Left ventricle myocardium inferior (tissue), 1 donor: ENCODE data around the gene ESYT1. TPM values are rescaled to one million over a fixed set of nuclear protein-coding genes. Genes with fewer than 3 reads are reported as not detected.

Source experiments
- DNase-seq: peaks from one replicate; pipeline ENCODE4 v3.0.0-alpha.2; 2020
- H3K27ac ChIP-seq: fragments of 200-600 bp; replicated peaks from 2 replicates; pipeline ENCODE4 v1.8.0; 2021
- H3K27me3 ChIP-seq: fragments of 200-600 bp; 2 replicates; pipeline ENCODE4 v1.8.0; 2021; ENCODE audit warnings: low read depth
- H3K36me3 ChIP-seq: fragments of 200-600 bp; 2 replicates; pipeline ENCODE4 v1.8.0; 2021
- H3K4me1 ChIP-seq: fragments of 200-600 bp; 2 replicates; pipeline ENCODE4 v1.8.0; 2021
- H3K4me3 ChIP-seq: fragments of 200-600 bp; 2 replicates; pipeline ENCODE4 v1.8.0; 2021; ENCODE audit warnings: mild to moderate bottlenecking, moderate library complexity
- H3K9me3 ChIP-seq: fragments of 200-600 bp; replicated peaks from 2 replicates; pipeline ENCODE4 v1.8.0; 2021
- intact Hi-C: fragments of 100-400 bp; cut with micrococcal nuclease; formaldehyde crosslinking; loops from one replicate; pipeline ENCODE4 v1.11.0; 2022
- total RNA-seq: library from RNA; stranded (reverse); fragmentation: NEBNext Ultra II Directional; extraction: Animal tissue kit (Norgen Biotek cat#: 25700); gene quantifications from one replicate; pipeline ENCODE4 v1.2.1, GENCODE V29; 2021
- TF ChIP-seq, protein P1 (sequence below): fragments of 200-600 bp; IDR thresholded peaks from 2 replicates; pipeline ENCODE4 v1.8.0; 2021; ENCODE audit warnings: antibody characterized with exemption, mild to moderate bottlenecking, borderline replicate concordance
- donor health status: DM: no; HTN: yes; CAD: no; lungs with severe emphysema.

ESYT1 gene
- total RNA-seq, 1 donor from 2014 or later: 23.2 TPM

DNA sequence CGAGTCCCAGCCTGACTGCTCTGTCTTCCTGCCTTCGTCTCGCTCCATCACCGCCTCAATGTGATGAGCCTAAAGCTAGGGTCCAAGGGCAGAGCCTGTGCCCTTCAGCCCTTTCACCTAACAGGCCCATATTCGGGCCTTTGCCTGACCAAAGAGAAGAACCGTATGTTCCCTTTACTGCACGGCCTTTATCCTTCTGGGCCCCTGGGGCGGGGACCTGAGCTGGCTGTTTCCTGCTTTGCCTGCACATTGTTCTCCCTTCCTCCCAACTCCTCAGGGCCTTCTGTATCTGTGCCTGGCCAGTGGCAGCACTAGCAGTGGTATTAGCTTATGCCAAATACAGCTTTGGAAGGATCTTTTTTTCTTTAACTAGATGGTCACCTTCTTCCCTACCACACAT, 15.8 kb downstream of the ESYT1 start:
- peak overlapping the region; percentile 89 for H3K27ac ChIP-seq
- TF ChIP-seq, protein P1, sequence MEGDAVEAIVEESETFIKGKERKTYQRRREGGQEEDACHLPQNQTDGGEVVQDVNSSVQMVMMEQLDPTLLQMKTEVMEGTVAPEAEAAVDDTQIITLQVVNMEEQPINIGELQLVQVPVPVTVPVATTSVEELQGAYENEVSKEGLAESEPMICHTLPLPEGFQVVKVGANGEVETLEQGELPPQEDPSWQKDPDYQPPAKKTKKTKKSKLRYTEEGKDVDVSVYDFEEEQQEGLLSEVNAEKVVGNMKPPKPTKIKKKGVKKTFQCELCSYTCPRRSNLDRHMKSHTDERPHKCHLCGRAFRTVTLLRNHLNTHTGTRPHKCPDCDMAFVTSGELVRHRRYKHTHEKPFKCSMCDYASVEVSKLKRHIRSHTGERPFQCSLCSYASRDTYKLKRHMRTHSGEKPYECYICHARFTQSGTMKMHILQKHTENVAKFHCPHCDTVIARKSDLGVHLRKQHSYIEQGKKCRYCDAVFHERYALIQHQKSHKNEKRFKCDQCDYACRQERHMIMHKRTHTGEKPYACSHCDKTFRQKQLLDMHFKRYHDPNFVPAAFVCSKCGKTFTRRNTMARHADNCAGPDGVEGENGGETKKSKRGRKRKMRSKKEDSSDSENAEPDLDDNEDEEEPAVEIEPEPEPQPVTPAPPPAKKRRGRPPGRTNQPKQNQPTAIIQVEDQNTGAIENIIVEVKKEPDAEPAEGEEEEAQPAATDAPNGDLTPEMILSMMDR: no peak
- no peaks in the 10 kb centered on the region for H3K9me3 ChIP-seq
- intact Hi-C loops: no loop called here
- peaks cover 58% of the 10 kb centered on the region for H3K36me3 ChIP-seq
- H3K4me3 ChIP-seq: no peak overlapping the region
- DNase-seq: peak; percentile 55
- H3K27me3 ChIP-seq: no peaks in the 10 kb centered on the region
- H3K4me1 ChIP-seq: peaks cover 42% of the 10 kb centered on the region

DNA sequence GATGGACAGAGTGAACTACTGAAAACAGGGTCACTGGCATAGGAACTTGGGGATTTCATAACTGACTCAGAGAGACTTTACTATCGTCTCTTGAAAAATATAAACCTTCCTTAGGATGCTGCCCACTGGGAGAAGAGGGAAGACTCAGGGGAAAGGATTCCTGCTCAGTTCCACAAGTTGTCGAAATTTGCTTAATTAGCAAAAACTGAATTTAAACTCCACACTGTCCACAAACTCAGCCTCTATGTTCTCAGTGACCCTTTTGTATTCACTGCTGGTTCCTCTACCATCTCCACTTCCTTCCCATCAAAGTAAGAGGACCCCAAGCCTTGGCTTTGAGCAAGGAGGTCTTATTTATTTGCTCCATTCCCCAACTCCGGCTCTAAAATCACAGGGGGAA, 17.1 kb downstream of the ESYT1 start:
- peaks cover 45% of the 10 kb centered on the region for H3K36me3 ChIP-seq
- TF ChIP-seq, protein P1: no peak
- H3K27me3 ChIP-seq: no peaks in the 10 kb centered on the region
- intact Hi-C loops: no loop called here
- DNase-seq: no peak
- no peak overlapping the region for H3K4me3 ChIP-seq
- peaks cover 42% of the 10 kb centered on the region for H3K4me1 ChIP-seq
- H3K27ac ChIP-seq: peak overlapping the region; percentile 89
- H3K9me3 ChIP-seq: no peaks in the 10 kb centered on the region

GRCh38 chr12:56146492-56147460, 18.7 kb downstream of the ESYT1 start:
- Histone ChIP-seq H3K27ac (peak overlapping the region; percentile 62), H3K9me3 (no peaks in the 10 kb centered on the region), H3K4me1 (peaks cover 56% of the 10 kb centered on the region), H3K36me3 (peaks cover 34% of the 10 kb centered on the region), H3K27me3 (no peaks in the 10 kb centered on the region), H3K4me3 (no peak overlapping the region)
- TF ChIP-seq, protein P1: no peak
- intact Hi-C loops: no loop called here
- DNase-seq: no peak

GRCh38 chr12:56150563-56150962, 22.5 kb downstream of the ESYT1 start:
- DNase-seq: no peak
- Histone ChIP-seq H3K4me3 (no peak overlapping the region), H3K36me3 (no peaks in the 10 kb centered on the region), H3K27ac (no peak overlapping the region), H3K27me3 (no peaks in the 10 kb centered on the region), H3K4me1 (peaks cover 43% of the 10 kb centered on the region), H3K9me3 (no peaks in the 10 kb centered on the region)
- intact Hi-C loops: no loop called here
- TF ChIP-seq, protein P1: no peak

DNA sequence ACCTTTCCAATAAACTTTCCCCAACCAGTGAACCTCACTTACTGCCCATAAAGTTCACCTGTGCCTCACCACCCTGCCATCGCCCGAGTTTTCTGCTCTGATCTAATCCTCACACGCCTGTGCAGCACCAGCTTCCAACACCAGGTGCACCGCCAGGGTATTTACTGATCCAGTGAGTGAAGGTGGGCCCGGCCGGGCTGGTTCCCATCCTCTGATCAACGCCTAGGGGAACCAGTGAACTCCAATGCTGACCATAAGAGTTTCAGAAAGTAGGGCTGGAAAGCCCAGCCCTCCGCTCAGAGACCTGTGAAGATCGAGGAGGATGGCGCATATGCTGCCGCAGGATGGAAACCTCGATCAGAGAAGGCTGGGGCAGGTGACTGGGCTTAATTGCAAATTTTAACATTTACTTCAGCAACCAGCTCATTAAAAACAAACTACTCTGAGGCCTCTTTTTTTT, 23.6 kb downstream of the ESYT1 start:
- Histone ChIP-seq H3K27ac (peak overlapping the region; percentile 93), H3K4me1 (peaks cover 38% of the 10 kb centered on the region), H3K27me3 (no peaks in the 10 kb centered on the region), H3K9me3 (no peaks in the 10 kb centered on the region), H3K36me3 (no peaks in the 10 kb centered on the region), H3K4me3 (peak overlapping the region; percentile 76)
- intact Hi-C loops: no loop called here
- TF ChIP-seq, protein P1: peak; percentile 32
- DNase-seq: no peak
